Fibroblast of skin of back (primary cell): ENCODE measurements around the gene PABPC4L. TPM values are rescaled to one million over a fixed set of nuclear protein-coding genes. Genes with fewer than 3 reads are reported as not detected.
"Not testable (repeated sequence)": the region's sequence is repeated elsewhere in the genome, so short reads cannot be mapped to it uniquely, and the experiment has no call there.

Experiments used
- DNase-seq: peaks from one replicate; pipeline ENCODE4 v3.0.0-alpha.2; 2013
- polyA plus RNA-seq, 2 experiments: library from polyadenylated mRNA; unstranded; fragments of 120-200 nt; gene quantifications; one replicate each; pipeline ENCODE4 v1.2.1, GENCODE V29; 2013; ENCODE audit not compliant: insufficient read length in 2 of 2

Gene PABPC4L
- 1.7 TPM for polyA plus RNA-seq (2013, experiment 1 of 2; ENCODE audit: insufficient read length)
- polyA plus RNA-seq (2013, experiment 2 of 2; ENCODE audit: insufficient read length) = 2.5 TPM

GRCh38 chr4:134201216-134202161, at the start of gene PABPC4L:
Gene PABPC4L, minus strand, starts transcription at chr4:134201789. Its CDS starts 770 bp downstream, at chr4:134201019.
- DNase-seq = peak; percentile 68

DNA sequence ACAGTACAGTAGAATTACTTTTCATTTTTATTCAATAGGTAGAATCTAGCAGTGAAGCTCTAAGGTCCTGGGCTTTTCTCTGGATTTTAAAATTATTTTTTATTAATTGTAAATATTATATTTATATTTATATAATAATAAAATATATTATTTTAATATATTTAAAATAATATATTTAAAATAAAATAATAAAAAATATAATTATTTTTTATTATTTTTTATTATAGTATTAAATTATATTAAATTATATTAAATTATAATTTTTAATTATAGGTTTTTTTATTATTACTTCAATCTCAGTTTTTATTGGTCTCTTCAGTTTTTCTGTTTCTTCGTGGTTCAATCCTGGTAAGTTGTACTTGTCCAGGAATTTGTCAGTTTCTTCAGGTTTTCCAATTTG, 49.7 kb upstream of the PABPC4L start:
- no peak for DNase-seq

DNA sequence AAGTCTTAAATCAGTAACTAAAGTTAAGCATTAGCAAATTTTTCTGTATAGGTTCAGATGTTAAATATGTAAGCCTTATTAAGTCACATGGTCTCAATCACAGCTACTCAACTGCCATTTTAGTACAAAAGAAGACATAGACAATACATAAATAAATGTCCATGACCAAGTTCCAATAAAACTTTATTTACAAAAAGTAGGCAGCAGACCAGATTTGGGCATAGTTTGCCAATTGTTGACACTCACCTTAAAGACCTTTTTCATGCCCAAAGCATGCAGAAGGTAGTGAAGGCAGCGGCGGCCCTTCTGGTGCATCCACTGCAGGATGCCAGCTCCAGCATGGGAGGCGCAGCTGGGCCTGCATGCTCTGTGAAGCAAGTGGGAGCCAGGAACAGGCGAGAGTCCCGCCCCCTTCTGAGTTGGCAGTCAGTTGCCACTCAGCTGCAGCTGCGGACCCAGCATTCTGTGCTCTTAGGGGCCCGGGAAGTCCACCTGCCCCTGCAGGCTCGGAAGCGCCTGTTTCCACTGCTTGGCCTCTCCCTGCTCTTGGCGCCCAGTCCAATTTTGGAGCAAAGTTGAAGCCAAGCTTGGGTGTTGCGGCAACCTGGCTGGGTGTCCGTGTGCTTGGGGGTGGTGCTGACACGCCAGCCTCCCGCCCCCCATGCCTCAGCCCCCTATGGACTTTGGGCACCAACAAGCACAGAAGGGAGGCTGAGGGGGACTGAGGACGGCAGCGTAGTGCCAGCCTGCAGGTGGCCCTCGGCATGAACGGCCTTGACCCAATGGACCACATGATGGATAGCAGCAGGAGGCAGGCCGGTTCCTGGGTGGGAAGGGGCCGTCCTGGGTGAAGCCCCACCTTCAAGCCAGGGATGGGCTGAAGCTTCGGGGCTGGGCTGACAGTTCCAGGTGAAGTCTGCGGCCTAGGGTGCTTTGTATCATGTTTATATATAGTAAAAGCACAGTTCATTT, 42.4 kb upstream of the PABPC4L start:
- no peak for DNase-seq

DNA sequence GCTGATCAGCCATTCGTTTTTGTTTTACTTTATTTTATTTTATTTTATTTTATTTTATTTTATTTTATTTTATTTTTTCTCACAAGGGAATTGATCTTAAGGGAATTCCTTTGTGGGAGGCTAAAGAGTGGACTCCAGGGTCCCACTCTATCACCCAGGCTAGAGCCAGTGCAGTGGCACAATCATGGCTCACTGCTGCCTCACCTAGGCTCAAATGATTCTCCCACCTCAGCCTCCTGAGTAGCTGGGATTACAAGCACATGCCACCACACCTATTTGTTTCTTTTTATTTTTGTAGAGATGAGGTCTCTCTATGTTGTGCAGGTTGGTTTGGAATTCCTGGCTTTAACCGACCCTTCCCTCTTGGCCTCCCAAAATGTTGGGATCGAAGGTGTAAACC, 17.5 kb upstream of the PABPC4L start:
- no peak for DNase-seq

DNA sequence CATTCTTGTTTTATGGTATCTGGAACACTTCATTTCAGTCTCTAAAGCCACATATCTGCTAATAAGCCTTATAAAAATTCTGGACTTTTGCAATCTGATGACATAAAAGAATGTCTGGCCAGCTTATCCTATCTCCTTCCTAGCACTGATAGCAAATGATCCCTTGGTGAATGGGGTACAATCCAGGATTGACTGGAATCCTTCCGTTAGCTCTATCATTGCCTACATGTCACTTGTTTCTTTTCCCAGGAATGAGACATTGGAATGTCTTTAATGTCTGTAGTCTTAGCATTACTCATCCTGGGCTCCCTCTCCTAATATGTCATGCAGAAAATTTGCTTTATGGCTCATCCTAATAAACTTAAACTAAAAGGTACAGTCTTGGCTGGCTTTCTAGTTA, 14.8 kb upstream of the PABPC4L start:
- peak; percentile 86 for DNase-seq

- DNase-seq = peak; percentile 25
These were observed 14.2 kb upstream of the PABPC4L start for GRCh38 chr4:134215620-134216344.

GRCh38 chr4:134207955-134208354, 6.4 kb upstream of the PABPC4L start:
- not testable (repeated sequence) for DNase-seq

GRCh38 chr4:134202166-134202956, 772 bp upstream of the PABPC4L start:
- DNase-seq = no peak

GRCh38 chr4:134200811-134201215, 776 bp downstream of the PABPC4L start:
- peak; percentile 12 for DNase-seq

GRCh38 chr4:134189949-134190348, 11.6 kb downstream of the PABPC4L start:
- no peak for DNase-seq

GRCh38 chr4:134189480-134189879, 12.1 kb downstream of the PABPC4L start:
- DNase-seq = no peak

DNA sequence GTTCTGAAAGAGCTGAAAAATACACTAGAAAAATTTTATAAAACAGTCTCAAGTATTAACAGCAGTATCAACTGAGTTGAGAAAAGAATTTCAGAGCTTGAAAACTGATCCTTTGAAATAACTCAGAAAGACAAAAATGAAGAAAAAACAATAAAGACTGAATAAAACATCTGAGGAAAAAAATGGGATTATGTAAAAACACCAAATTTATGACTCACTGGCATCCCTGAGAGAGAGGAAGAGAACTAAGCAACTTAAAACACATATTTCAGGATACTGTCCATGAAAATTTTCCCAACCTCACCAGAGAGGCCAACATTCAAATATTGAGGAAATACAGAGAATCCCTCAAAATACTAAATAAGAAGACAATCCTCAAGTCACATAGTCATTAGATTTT, 22.9 kb downstream of the PABPC4L start:
- DNase-seq = peak; percentile 65

GRCh38 chr4:134174271-134174670, 27.3 kb downstream of the PABPC4L start:
- DNase-seq = no peak

DNA sequence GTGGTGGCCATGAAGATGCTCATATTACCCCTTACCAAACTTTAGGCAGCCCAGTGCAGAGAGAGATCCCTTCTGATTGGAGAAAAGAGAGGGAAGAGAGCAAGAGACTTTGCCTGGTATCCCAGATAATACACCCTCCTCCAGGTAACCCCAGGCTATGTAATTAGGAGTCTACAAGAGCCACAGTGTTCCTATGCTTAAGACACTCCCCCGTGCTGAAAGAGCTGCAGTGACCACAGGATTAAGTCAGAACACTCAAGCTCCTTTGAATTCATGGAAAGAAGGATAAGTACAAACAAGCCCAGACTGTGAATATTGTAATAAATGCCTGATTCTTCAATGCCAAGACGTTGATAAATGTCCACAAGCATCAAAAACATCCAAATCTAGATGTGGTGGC, 41.4 kb downstream of the PABPC4L start:
- no peak for DNase-seq

- no peak for DNase-seq
These were observed 47.5 kb downstream of the PABPC4L start for GRCh38 chr4:134154097-134154496.

- no peak for DNase-seq
These were observed 53.6 kb downstream of the PABPC4L start for GRCh38 chr4:134147941-134148340.
